HepG2 (cell line): ENCODE data around the gene NELFB. TPM values are rescaled to one million over a fixed set of nuclear protein-coding genes. Genes with fewer than 3 reads are reported as not detected.

Experiments
- E2F5 ChIP-seq: sonication (generic); formaldehyde crosslinking; conservative IDR thresholded peaks from 2 replicates; pipeline ENCODE4 v1.4.0; 2020; ENCODE audit warnings: missing genetic modification reagents
- GATAD1 ChIP-seq: IDR thresholded peaks from 2 replicates; pipeline ENCODE4 v1.6.1; 2016; ENCODE audit warnings: missing genetic modification reagents, missing compliant biosample characterization
- HIVEP1 ChIP-seq: sonication (generic); formaldehyde crosslinking; IDR thresholded peaks from 2 replicates; pipeline ENCODE4 v1.4.0; 2020; ENCODE audit warnings: mild to moderate bottlenecking, missing genetic modification reagents
- HNRNPH1 ChIP-seq: fragments of 200-400 bp; formaldehyde crosslinking; optimal IDR thresholded peaks from 2 replicates; pipeline ENCODE3; 2017; ENCODE audit warnings: mild to moderate bottlenecking, low read depth, low read length
- KLF9 ChIP-seq: IDR thresholded peaks from 2 replicates; pipeline ENCODE4 v1.6.1; 2016; ENCODE audit warnings: low read depth
- MBNL3 ChIP-seq: fragments of 250-450 bp; sonication (Bioruptor Pico); conservative IDR thresholded peaks from 2 replicates; pipeline ENCODE4 v1.8.0; 2022; ENCODE audit warnings: mild to moderate bottlenecking, inconsistent platforms
- NCOA1 ChIP-seq: sonication (generic); formaldehyde crosslinking; IDR thresholded peaks from 2 replicates; pipeline ENCODE4 v1.9.0; 2021; ENCODE audit warnings: missing genetic modification reagents
- NR0B2 ChIP-seq: sonication (generic); formaldehyde crosslinking; IDR thresholded peaks from 2 replicates; pipeline ENCODE4 v1.4.0; 2020; ENCODE audit warnings: mild to moderate bottlenecking, missing genetic modification reagents
- NR3C1 ChIP-seq: sonication (generic); formaldehyde crosslinking; IDR thresholded peaks from 2 replicates; pipeline ENCODE4 v1.4.0; 2020; ENCODE audit warnings: missing genetic modification reagents
- ZBTB33 ChIP-seq: sonication (generic); formaldehyde crosslinking; IDR thresholded peaks from 2 replicates; pipeline ENCODE4 v1.4.0; 2020; ENCODE audit warnings: missing genetic modification reagents
- ZFYVE20 ChIP-seq: sonication (generic); formaldehyde crosslinking; IDR thresholded peaks from 2 replicates; pipeline ENCODE4 v1.8.0; 2023; ENCODE audit warnings: low read depth, mild to moderate bottlenecking, moderate library complexity, missing genetic modification reagents, borderline replicate concordance
- ZNF280D ChIP-seq: sonication (generic); formaldehyde crosslinking; IDR thresholded peaks from 2 replicates; pipeline ENCODE4 v1.5.1; 2020; ENCODE audit warnings: mild to moderate bottlenecking, missing genetic modification reagents
- ZNF552 ChIP-seq: sonication (generic); formaldehyde crosslinking; IDR thresholded peaks from 2 replicates; pipeline ENCODE4 v1.9.0; 2022; ENCODE audit warnings: missing genetic modification reagents, mild to moderate bottlenecking, borderline replicate concordance
- ZNF563 ChIP-seq: sonication (generic); formaldehyde crosslinking; IDR thresholded peaks from 2 replicates; pipeline ENCODE4 v1.8.0; 2022; ENCODE audit warnings: mild to moderate bottlenecking, moderate library complexity, missing genetic modification reagents
- polyA plus RNA-seq, 8 experiments: library from polyadenylated mRNA; depleted of rRNA in 3 of 8; stranded (reverse) in 7 of 8; unstranded in 1 of 8; fragments of >200 nt; fragmentation: Illumina TruSeq in 4 of 8; extraction: Trizol in 4 of 8; gene quantifications; 2 replicates each; pipeline versions ENCODE4 v1.2.1 to v1.2.3, GENCODE V29; 2011 to 2016; ENCODE audit warnings: low read depth in 4 of 8, missing spikeins in 1 of 8, mixed read lengths in 1 of 8; ENCODE audit not compliant: insufficient read depth in 1 of 8
- total RNA-seq, 5 experiments: library from RNA; depleted of rRNA; stranded (reverse); fragments of >200 nt; fragmentation: Illumina TruSeq; extraction: Trizol; gene quantifications; 2 replicates each; pipeline ENCODE4 v1.2.3, GENCODE V29; 2016; ENCODE audit warnings: low read depth in 1 of 5
- TF ChIP-seq, protein P1 (sequence below): sonication (generic); formaldehyde crosslinking; IDR thresholded peaks from 2 replicates; pipeline ENCODE4 v1.5.1; 2020; ENCODE audit warnings: missing genetic modification reagents, mild to moderate bottlenecking, borderline replicate concordance
- TF ChIP-seq, protein P2 (sequence below): sonication (generic); formaldehyde crosslinking; IDR thresholded peaks from 2 replicates; pipeline ENCODE4 v1.8.1; 2023; ENCODE audit warnings: mild to moderate bottlenecking, inconsistent platforms, moderate library complexity, missing genetic modification reagents, borderline replicate concordance

The NELFB gene
- total and polyA plus RNA-seq, 2 of the 13 experiments (the other 11 are each of a cell fraction or from before 2014, with no cell fraction given) = 26.5 to 45.8 TPM

DNA sequence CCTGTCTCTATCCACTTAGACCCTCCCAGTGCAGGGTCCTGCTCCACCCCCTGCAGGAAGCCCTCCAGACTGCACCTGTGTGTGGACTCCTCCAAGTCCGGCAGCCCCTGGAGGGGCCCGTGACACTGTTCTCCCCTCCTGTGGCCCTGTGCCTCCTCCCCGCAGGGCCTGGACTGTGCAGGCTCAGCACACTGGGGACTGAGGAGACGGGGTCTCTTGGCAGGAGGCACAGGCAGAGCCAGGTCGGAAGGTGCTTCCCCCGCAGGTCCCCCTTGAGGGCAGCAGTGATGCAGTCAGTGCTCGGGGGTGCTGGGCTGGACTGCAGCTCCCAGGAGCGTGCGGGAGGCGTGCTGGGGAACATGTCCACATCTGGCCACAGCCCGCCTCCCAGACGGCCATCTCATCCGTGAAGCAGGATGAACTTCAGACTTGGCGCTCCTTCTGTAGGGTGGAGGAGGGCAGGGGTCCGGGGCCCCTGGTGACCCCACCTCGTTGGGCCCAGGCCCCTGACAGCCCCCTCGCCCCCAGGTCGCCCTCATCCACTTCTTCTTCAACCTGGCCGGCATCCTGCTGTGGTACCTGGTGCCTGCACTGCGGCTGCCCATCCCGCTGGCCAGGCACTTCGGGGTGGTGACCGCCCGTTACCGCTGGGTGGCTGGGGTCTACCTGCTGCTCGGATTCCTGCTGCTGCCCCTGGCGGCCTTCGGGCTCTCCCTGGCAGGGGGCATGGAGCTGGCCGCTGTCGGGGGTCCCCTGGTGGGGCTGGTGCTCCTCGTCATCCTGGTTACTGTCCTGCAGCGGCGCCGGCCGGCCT is 19.5 kb upstream of the NELFB start (continued):
- TF ChIP-seq NR0B2 (CRISPR knock-in tag) (no peak), GATAD1 (CRISPR knock-in tag) (peak; percentile 66; the same call in 1 of the 2 replicates), HNRNPH1 (no peak), E2F5 (CRISPR knock-in tag) (no peak), MBNL3 (CRISPR knock-in tag) (no peak), NR3C1 (no peak), ZNF563 (no peak), NCOA1 (CRISPR knock-in tag) (0 out of 2 replicates have a peak, but pooled peaks have one; percentile 23), ZNF280D (CRISPR knock-in tag) (no peak), HIVEP1 (no peak; the same call in 1 of the 2 replicates), ZBTB33 (no peak), ZNF552 (CRISPR knock-in tag) (no peak; the same call in 1 of the 2 replicates), ZFYVE20 (CRISPR knock-in tag) (no peak), KLF9 (CRISPR knock-in tag) (no peak)
- TF ChIP-seq, protein P1, sequence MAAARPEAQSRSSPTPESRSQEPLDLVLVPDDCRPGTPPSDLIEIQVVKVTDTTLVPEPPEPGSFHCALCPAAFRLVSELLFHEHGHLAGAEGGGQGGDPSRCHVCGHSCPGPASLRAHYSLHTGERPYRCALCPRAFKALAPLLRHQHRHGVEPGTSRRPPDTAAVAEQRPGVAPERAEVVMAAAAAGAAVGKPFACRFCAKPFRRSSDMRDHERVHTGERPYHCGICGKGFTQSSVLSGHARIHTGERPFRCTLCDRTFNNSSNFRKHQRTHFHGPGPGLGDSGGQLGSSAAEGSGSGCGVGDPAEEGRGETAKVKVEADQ = peak; percentile 59; the same call in 1 of the 2 replicates
- TF ChIP-seq, protein P2, sequence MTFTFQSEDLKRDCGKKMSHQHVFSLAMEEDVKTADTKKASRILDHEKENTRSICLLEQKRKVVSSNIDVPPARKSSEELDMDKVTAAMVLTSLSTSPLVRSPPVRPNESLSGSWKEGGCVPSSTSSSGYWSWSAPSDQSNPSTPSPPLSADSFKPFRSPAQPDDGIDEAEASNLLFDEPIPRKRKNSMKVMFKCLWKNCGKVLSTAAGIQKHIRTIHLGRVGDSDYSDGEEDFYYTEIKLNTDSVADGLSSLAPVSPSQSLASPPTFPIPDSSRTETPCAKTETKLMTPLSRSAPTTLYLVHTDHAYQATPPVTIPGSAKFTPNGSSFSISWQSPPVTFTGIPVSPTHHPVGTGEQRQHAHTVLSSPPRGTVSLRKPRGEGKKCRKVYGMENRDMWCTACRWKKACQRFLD (CRISPR knock-in tag) = no peak
